Measurements from ENCODE around the gene CACHD1. TPM values are rescaled to one million over a fixed set of nuclear protein-coding genes. Genes with fewer than 3 reads are reported as not detected.

Gene CACHD1
- total and polyA plus RNA-seq, 9 of the 15 experiments (the other 6 are each of a cell fraction or from before 2014, with no cell fraction given) = 0.07 TPM; not detected in 8

DNA sequence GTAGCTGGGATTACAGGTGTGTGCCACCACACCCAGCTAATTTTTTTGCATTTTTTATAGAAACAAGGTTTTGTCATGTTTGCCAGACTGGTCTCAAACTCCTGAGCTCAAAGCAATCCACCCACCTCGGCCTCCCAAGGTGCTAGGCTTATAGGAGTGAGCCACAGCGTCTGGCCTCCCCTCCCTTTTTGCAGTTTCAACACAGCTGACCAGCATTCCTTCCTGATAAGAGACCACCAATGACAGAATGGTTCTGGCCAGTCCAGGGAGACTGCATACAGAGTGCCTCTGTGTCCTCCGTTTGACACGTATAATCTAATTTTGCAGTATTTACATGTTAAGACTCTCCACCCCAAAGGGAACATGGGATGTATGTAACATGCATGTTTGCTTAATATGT is 46.4 kb upstream of the CACHD1 start (continued):
- TF ChIP-seq, protein P1, sequence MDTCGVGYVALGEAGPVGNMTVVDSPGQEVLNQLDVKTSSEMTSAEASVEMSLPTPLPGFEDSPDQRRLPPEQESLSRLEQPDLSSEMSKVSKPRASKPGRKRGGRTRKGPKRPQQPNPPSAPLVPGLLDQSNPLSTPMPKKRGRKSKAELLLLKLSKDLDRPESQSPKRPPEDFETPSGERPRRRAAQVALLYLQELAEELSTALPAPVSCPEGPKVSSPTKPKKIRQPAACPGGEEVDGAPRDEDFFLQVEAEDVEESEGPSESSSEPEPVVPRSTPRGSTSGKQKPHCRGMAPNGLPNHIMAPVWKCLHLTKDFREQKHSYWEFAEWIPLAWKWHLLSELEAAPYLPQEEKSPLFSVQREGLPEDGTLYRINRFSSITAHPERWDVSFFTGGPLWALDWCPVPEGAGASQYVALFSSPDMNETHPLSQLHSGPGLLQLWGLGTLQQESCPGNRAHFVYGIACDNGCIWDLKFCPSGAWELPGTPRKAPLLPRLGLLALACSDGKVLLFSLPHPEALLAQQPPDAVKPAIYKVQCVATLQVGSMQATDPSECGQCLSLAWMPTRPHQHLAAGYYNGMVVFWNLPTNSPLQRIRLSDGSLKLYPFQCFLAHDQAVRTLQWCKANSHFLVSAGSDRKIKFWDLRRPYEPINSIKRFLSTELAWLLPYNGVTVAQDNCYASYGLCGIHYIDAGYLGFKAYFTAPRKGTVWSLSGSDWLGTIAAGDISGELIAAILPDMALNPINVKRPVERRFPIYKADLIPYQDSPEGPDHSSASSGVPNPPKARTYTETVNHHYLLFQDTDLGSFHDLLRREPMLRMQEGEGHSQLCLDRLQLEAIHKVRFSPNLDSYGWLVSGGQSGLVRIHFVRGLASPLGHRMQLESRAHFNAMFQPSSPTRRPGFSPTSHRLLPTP (IDR thresholded peaks at IDR 0.05; ENCODE audit: borderline replicate concordance, extremely low read depth, insufficient read length) = no peak
- TF ChIP-seq, protein P2, sequence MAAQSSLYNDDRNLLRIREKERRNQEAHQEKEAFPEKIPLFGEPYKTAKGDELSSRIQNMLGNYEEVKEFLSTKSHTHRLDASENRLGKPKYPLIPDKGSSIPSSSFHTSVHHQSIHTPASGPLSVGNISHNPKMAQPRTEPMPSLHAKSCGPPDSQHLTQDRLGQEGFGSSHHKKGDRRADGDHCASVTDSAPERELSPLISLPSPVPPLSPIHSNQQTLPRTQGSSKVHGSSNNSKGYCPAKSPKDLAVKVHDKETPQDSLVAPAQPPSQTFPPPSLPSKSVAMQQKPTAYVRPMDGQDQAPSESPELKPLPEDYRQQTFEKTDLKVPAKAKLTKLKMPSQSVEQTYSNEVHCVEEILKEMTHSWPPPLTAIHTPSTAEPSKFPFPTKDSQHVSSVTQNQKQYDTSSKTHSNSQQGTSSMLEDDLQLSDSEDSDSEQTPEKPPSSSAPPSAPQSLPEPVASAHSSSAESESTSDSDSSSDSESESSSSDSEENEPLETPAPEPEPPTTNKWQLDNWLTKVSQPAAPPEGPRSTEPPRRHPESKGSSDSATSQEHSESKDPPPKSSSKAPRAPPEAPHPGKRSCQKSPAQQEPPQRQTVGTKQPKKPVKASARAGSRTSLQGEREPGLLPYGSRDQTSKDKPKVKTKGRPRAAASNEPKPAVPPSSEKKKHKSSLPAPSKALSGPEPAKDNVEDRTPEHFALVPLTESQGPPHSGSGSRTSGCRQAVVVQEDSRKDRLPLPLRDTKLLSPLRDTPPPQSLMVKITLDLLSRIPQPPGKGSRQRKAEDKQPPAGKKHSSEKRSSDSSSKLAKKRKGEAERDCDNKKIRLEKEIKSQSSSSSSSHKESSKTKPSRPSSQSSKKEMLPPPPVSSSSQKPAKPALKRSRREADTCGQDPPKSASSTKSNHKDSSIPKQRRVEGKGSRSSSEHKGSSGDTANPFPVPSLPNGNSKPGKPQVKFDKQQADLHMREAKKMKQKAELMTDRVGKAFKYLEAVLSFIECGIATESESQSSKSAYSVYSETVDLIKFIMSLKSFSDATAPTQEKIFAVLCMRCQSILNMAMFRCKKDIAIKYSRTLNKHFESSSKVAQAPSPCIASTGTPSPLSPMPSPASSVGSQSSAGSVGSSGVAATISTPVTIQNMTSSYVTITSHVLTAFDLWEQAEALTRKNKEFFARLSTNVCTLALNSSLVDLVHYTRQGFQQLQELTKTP (IDR thresholded peaks at IDR 0.05; ENCODE audit: low read depth in 1 of 2, partially characterized antibody in 2 of 2) = no peak
- TF ChIP-seq ZNF431 (CRISPR knock-in tag; IDR thresholded peaks at IDR 0.05) (no peak), ILF3 (IDR thresholded peaks at IDR 0.05; ENCODE audit: borderline replicate concordance) (no peak), HDAC1 (IDR thresholded peaks at IDR 0.05) (no peak), PML (IDR thresholded peaks at IDR 0.05; ENCODE audit: low read length) (no peak), KAT2B (IDR thresholded peaks at IDR 0.05; ENCODE audit: low read depth, low read length) (no peak)
- TF ChIP-seq, protein P3, sequence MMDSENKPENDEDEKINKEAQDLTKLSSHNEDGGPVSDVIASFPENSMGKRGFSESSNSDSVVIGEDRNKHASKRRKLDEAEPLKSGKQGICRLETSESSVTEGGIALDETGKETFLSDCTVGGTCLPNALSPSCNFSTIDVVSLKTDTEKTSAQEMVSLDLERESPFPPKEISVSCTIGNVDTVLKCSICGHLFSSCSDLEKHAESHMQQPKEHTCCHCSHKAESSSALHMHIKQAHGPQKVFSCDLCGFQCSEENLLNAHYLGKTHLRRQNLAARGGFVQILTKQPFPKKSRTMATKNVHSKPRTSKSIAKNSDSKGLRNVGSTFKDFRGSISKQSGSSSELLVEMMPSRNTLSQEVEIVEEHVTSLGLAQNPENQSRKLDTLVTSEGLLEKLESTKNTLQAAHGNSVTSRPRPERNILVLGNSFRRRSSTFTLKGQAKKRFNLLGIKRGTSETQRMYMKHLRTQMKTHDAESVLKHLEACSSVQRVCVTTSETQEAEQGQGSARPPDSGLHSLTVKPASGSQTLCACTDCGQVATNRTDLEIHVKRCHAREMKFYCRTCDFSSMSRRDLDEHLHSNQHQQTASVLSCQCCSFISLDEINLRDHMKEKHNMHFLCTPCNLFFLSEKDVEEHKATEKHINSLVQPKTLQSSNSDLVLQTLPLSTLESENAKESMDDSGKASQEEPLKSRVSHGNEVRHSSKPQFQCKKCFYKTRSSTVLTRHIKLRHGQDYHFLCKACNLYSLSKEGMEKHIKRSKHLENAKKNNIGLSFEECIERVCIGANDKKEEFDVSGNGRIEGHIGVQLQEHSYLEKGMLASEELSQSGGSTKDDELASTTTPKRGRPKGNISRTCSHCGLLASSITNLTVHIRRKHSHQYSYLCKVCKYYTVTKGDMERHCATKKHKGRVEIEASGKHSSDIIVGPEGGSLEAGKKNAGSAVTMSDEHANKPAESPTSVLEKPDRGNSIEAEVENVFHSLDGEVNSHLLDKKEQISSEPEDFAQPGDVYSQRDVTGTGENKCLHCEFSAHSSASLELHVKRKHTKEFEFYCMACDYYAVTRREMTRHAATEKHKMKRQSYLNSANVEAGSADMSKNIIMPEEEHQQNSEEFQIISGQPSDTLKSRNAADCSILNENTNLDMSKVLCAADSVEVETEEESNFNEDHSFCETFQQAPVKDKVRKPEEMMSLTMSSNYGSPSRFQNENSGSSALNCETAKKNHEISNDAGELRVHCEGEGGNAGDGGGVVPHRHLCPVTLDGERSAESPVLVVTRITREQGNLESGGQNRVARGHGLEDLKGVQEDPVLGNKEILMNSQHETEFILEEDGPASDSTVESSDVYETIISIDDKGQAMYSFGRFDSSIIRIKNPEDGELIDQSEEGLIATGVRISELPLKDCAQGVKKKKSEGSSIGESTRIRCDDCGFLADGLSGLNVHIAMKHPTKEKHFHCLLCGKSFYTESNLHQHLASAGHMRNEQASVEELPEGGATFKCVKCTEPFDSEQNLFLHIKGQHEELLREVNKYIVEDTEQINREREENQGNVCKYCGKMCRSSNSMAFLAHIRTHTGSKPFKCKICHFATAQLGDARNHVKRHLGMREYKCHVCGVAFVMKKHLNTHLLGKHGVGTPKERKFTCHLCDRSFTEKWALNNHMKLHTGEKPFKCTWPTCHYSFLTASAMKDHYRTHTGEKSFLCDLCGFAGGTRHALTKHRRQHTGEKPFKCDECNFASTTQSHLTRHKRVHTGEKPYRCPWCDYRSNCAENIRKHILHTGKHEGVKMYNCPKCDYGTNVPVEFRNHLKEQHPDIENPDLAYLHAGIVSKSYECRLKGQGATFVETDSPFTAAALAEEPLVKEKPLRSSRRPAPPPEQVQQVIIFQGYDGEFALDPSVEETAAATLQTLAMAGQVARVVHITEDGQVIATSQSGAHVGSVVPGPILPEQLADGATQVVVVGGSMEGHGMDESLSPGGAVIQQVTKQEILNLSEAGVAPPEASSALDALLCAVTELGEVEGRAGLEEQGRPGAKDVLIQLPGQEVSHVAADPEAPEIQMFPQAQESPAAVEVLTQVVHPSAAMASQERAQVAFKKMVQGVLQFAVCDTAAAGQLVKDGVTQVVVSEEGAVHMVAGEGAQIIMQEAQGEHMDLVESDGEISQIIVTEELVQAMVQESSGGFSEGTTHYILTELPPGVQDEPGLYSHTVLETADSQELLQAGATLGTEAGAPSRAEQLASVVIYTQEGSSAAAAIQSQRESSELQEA (IDR thresholded peaks at IDR 0.05; ENCODE audit: low read depth) = no peak
- TF ChIP-seq, protein P4, sequence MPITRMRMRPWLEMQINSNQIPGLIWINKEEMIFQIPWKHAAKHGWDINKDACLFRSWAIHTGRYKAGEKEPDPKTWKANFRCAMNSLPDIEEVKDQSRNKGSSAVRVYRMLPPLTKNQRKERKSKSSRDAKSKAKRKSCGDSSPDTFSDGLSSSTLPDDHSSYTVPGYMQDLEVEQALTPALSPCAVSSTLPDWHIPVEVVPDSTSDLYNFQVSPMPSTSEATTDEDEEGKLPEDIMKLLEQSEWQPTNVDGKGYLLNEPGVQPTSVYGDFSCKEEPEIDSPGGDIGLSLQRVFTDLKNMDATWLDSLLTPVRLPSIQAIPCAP (CRISPR knock-in tag; IDR thresholded peaks at IDR 0.05; ENCODE audit: borderline replicate concordance) = no peak

Data from K562 (cell line).